Panc1 (cell line): ENCODE results near the gene CORO2B. TPM values are rescaled to one million over a fixed set of nuclear protein-coding genes. Genes with fewer than 3 reads are reported as not detected.
A peak's percentile ranks its signal among the peaks of the same experiment; 100 is the strongest.
"Not testable (repeated sequence)": the region's sequence is repeated elsewhere in the genome, so short reads cannot be mapped to it uniquely, and the experiment has no call there.

Experiments
- ATAC-seq: fragments of 200-7000 bp; cut with Tn5 transposase; 2 replicates; pipeline ENCODE4 v1.9.1; 2020; ENCODE audit warnings: mild to moderate bottlenecking, moderate library complexity
- BruUV-seq: library from RNA; stranded (reverse); fragments of 400-500 nt; replicated peaks from 2 replicates; lab custom pipeline; 2021; lab: Mats Ljungman, UMichigan
- CTCF ChIA-PET: fragments of 300-600 bp; sonication (Branson Sonifier 250); formaldehyde crosslinking; loops from one replicate; lab custom pipeline; 2022; ENCODE audit warnings: antibody characterized with exemption; lab: Charles Lee
- POLR2A ChIA-PET: fragments of 300-600 bp; sonication (Branson Sonifier 250); formaldehyde crosslinking; loops from one replicate; lab custom pipeline; 2022; ENCODE audit warnings: antibody characterized with exemption; lab: Charles Lee
- DNase-seq: peaks from one replicate; pipeline ENCODE4 v3.0.0-alpha.2; 2010; ENCODE audit warnings: low read depth, low spot score
- H3K27ac ChIP-seq: 2 replicates; pipeline ENCODE4 v1.5.1; 2011; ENCODE audit warnings: mild to moderate bottlenecking, low read length, inconsistent platforms
- H3K27me3 ChIP-seq: fragments of 200-500 bp; sonication (Bioruptor generic); 2 replicates; pipeline ENCODE4 v1.6.0; 2014; ENCODE audit warnings: low read length, inconsistent platforms; ENCODE audit not compliant: control insufficient read depth, insufficient read depth
- H3K36me3 ChIP-seq: fragments of 200-500 bp; sonication (Bioruptor generic); 2 replicates; pipeline ENCODE4 v1.5.1; 2014; ENCODE audit warnings: inconsistent platforms, mild to moderate bottlenecking, low read length, moderate library complexity; ENCODE audit not compliant: control insufficient read depth, insufficient read depth
- H3K4me1 ChIP-seq: 2 replicates; pipeline ENCODE4 v1.5.1; 2011; ENCODE audit warnings: inconsistent platforms, mild to moderate bottlenecking, low read length, moderate library complexity; ENCODE audit not compliant: control insufficient read depth, insufficient read depth
- H3K4me3 ChIP-seq, 2 experiments: 2 replicates each; pipeline ENCODE4 v1.5.1; 2011 to 2012; ENCODE audit warnings: low read depth in 2 of 2, low read length in 2 of 2, mild to moderate bottlenecking in 2 of 2, inconsistent platforms in 1 of 2, moderate library complexity in 1 of 2
- H3K9me3 ChIP-seq: fragments of 200-500 bp; sonication (Bioruptor generic); 2 replicates; pipeline ENCODE4 v1.5.1; 2014; ENCODE audit warnings: low read depth, mild to moderate bottlenecking, inconsistent platforms, low read length, moderate library complexity; ENCODE audit not compliant: control insufficient read depth, insufficient read depth
- POLR2AphosphoS5 ChIP-seq: IDR thresholded peaks from 2 replicates; pipeline ENCODE4 v1.6.1; 2012; ENCODE audit warnings: mild to moderate bottlenecking, low read depth, low read length, moderate library complexity
- SIN3A ChIP-seq: IDR thresholded peaks from 2 replicates; pipeline ENCODE4 v1.6.1; 2012; ENCODE audit warnings: low read depth, mild to moderate bottlenecking, low read length, moderate library complexity, borderline replicate concordance; ENCODE audit not compliant: insufficient read depth
- TCF7L2 ChIP-seq: IDR thresholded peaks from 2 replicates; pipeline ENCODE4 v1.6.1; 2011; ENCODE audit warnings: mild to moderate bottlenecking, low read depth, low read length, inconsistent platforms
- in situ Hi-C: cut with HindIII; loops from 2 replicates; pipeline ENCODE4 v1.10.0; 2016; ENCODE audit warnings: low sequenced_read_pairs, low pct_unique_long_range_greater_than_20kb
- intact Hi-C: fragments of 100-400 bp; cut with micrococcal nuclease; formaldehyde crosslinking; loops from one replicate; pipeline ENCODE4 v1.10.0; 2022; ENCODE audit not compliant: unreplicated experiment
- total RNA-seq: library from RNA; stranded (reverse); gene quantifications from one replicate; pipeline ENCODE4 v1.2.1, GENCODE V29; 2021; ENCODE audit not compliant: unreplicated experiment
- TF ChIP-seq, protein P1 (sequence below), 2 experiments: IDR thresholded peaks; 2 replicates each; pipeline ENCODE4 v1.6.1; 2011 to 2012; ENCODE audit warnings: low read depth in 2 of 2, control low read depth in 1 of 2, low read length in 1 of 2, mild to moderate bottlenecking in 1 of 2, moderate library complexity in 1 of 2; ENCODE audit not compliant: insufficient read depth in 1 of 2
- TF ChIP-seq, protein P2 (sequence below): fragments of 450-650 bp; IDR thresholded peaks from 2 replicates; pipeline ENCODE4 v1.5.1; 2017; ENCODE audit warnings: mild to moderate bottlenecking

Gene CORO2B
- total RNA-seq, 1 experiment from 2014 or later: 0.36 TPM

DNA sequence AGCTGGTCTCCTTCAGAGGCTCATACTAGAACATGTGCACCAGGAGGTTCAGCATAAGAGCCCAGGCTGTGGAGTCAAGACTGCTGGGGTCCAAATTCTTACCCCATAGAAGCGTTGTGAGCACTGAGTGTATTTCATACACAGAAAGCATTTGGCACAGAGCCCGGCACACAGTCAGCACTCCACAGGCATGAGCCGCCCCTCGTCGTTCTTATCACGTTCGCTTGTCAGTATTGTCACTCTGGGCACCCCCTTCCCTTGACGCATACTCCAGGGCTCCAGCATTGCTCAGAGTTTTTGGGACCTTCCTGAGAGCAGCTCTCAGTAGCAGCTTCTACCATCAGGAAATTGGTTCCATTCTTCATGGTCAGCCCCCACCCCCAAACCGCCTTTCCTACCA, 25.2 kb downstream of the CORO2B start:
- Histone ChIP-seq H3K27ac (no peak overlapping the region), H3K4me3 (no peak overlapping the region), H3K4me1 (no peaks in the 10 kb centered on the region; the same call in 1 of the 2 replicates), H3K9me3 (no peaks in the 10 kb centered on the region), H3K27me3 (no peaks in the 10 kb centered on the region), H3K36me3 (no peaks in the 10 kb centered on the region)
- ChIA-PET POLR2A (no interaction called here), CTCF (no interaction called here)
- BruUV-seq: no TSS peak
- in situ Hi-C loops (no loop called here), intact Hi-C loops (no loop called here)
- TF ChIP-seq SIN3A: no peak
- TF ChIP-seq TCF7L2: no peak
- no peak for TF ChIP-seq POLR2AphosphoS5
- DNase-seq (no peak), ATAC-seq (no peak)

DNA sequence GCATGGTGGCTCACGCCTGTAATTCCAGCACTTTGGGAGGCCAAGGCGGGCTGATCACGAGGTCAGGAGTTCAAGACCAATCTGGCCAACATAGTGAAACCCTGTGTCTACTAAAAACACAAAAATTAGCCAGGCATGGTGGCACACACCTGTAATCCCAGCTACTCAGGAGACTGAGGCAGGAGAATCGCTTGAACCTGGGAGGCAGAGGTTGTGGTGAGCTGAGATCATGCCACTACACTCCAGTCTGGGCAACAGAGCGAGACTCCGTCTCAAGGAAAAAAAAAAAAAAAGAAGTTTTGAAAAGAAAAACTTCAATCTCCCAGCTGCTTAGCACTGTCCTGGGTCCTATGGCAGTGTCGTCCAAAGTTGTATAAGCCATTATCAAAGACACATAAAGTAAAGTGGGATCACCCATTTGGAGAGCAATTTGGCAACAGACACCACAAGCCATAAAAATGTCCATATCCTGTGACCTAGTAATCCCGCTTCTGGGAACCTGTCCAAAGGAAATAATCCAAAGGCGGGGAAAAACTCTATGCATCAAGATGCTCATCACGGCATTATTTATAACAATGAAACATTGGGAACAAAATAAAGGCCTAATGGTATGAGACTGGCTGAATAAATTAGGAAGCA, 26.2 kb downstream of the CORO2B start:
- BruUV-seq, H3K27ac ChIP-seq, intact Hi-C loops, CTCF ChIA-PET, H3K27me3 ChIP-seq, H3K4me1 ChIP-seq, H3K4me3 ChIP-seq, H3K9me3 ChIP-seq, ATAC-seq, in situ Hi-C loops, H3K36me3 ChIP-seq: not testable (repeated sequence)
- DNase-seq: peak; percentile 33
- POLR2A ChIA-PET: interaction anchor here (0.6 kb wide), 1 partner anchor 71 kb away, joined by 3 read pairs; no protein-coding TSS in a partner anchor

DNA sequence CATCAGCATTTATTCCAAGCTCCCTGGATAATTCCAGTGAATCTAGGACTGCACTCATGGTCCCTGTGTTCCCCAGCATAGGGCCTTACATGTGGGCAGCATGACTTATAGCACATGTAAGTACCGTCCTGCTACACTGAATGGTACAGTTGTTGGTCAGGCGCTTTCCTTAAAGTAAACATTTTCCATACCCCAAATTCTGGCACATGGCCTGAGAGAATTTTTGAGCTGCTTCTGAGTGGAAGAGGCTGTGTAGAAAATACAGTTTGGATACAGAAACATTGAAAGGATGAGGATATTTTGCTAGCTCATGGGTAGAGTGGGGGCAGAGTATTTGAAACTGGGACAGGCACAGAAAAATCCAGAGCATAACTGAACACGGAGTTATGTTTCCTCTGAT, 27.6 kb downstream of the CORO2B start:
- TF ChIP-seq, protein P1, sequence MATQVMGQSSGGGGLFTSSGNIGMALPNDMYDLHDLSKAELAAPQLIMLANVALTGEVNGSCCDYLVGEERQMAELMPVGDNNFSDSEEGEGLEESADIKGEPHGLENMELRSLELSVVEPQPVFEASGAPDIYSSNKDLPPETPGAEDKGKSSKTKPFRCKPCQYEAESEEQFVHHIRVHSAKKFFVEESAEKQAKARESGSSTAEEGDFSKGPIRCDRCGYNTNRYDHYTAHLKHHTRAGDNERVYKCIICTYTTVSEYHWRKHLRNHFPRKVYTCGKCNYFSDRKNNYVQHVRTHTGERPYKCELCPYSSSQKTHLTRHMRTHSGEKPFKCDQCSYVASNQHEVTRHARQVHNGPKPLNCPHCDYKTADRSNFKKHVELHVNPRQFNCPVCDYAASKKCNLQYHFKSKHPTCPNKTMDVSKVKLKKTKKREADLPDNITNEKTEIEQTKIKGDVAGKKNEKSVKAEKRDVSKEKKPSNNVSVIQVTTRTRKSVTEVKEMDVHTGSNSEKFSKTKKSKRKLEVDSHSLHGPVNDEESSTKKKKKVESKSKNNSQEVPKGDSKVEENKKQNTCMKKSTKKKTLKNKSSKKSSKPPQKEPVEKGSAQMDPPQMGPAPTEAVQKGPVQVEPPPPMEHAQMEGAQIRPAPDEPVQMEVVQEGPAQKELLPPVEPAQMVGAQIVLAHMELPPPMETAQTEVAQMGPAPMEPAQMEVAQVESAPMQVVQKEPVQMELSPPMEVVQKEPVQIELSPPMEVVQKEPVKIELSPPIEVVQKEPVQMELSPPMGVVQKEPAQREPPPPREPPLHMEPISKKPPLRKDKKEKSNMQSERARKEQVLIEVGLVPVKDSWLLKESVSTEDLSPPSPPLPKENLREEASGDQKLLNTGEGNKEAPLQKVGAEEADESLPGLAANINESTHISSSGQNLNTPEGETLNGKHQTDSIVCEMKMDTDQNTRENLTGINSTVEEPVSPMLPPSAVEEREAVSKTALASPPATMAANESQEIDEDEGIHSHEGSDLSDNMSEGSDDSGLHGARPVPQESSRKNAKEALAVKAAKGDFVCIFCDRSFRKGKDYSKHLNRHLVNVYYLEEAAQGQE (IDR thresholded peaks at IDR 0.05; ENCODE audit: insufficient read depth in 1 of 2, low read depth in 2 of 2, low read length in 1 of 2): no peak
- TF ChIP-seq POLR2AphosphoS5 (no peak), SIN3A (no peak), TCF7L2 (no peak)
- TF ChIP-seq, protein P2, sequence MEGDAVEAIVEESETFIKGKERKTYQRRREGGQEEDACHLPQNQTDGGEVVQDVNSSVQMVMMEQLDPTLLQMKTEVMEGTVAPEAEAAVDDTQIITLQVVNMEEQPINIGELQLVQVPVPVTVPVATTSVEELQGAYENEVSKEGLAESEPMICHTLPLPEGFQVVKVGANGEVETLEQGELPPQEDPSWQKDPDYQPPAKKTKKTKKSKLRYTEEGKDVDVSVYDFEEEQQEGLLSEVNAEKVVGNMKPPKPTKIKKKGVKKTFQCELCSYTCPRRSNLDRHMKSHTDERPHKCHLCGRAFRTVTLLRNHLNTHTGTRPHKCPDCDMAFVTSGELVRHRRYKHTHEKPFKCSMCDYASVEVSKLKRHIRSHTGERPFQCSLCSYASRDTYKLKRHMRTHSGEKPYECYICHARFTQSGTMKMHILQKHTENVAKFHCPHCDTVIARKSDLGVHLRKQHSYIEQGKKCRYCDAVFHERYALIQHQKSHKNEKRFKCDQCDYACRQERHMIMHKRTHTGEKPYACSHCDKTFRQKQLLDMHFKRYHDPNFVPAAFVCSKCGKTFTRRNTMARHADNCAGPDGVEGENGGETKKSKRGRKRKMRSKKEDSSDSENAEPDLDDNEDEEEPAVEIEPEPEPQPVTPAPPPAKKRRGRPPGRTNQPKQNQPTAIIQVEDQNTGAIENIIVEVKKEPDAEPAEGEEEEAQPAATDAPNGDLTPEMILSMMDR: no peak
- ChIA-PET POLR2A (no interaction called here), CTCF (no interaction called here)
- Histone ChIP-seq H3K4me3 (no peak overlapping the region), H3K36me3 (no peaks in the 10 kb centered on the region), H3K4me1 (no peaks in the 10 kb centered on the region; the same call in 1 of the 2 replicates), H3K27me3 (no peaks in the 10 kb centered on the region), H3K9me3 (no peaks in the 10 kb centered on the region), H3K27ac (no peak overlapping the region)
- no TSS peak for BruUV-seq
- intact Hi-C loops (no loop called here), in situ Hi-C loops (no loop called here)
- DNase-seq: no peak
- no peak for ATAC-seq
